Activated T-cell treated with anti-CD3 and anti-CD28 coated beads, Interleukin-2, amount 50 U/mL, for 4 hours (primary cell): Measurements from ENCODE around the gene TBC1D17. TPM values are rescaled to one million over a fixed set of nuclear protein-coding genes. Genes with fewer than 3 reads are reported as not detected.

Experiments used
- ATAC-seq, 2 donors: fragments of 200-7000 bp; cut with Tn5 transposase; one replicate each; pipeline ENCODE4 v1.10.0; 2021
- DNase-seq: peaks from one replicate; pipeline ENCODE4 v3.0.0-alpha.2; 2020
- H3K27me3 Mint-ChIP-seq: one replicate; pipeline ENCODE4 v1.8.0; 2021; ENCODE audit warnings: low read depth, mixed read lengths
- H3K36me3 Mint-ChIP-seq: one replicate; pipeline ENCODE4 v1.8.0; 2022; ENCODE audit warnings: mixed read lengths; ENCODE audit not compliant: insufficient read depth
- H3K4me1 Mint-ChIP-seq: one replicate; pipeline ENCODE4 v1.8.0; 2021; ENCODE audit warnings: low read depth, mixed read lengths
- H3K4me3 Mint-ChIP-seq: one replicate; pipeline ENCODE4 v1.8.0; 2021; ENCODE audit warnings: mild to moderate bottlenecking, moderate library complexity, mixed read lengths
- H3K9me3 Mint-ChIP-seq: one replicate; pipeline ENCODE4 v1.8.0; 2021; ENCODE audit warnings: mixed read lengths
- total RNA-seq, 3 donors: library from RNA; stranded (reverse); gene quantifications; one replicate each; pipeline ENCODE4 v1.2.1, GENCODE V29; 2021

Gene TBC1D17
- total RNA-seq, 3 donors from 2014 or later: 29.1 to 30.5 (median 29.3) TPM

GRCh38 chr19:49861541-49862378, 15.7 kb upstream of the TBC1D17 start:
- Mint-ChIP-seq H3K4me3 (no peak overlapping the region), H3K27me3 (no peaks in the 10 kb centered on the region), H3K4me1 (peaks cover 30% of the 10 kb centered on the region), H3K9me3 (no peaks in the 10 kb centered on the region), H3K36me3 (peaks cover 19% of the 10 kb centered on the region)
- no peak for DNase-seq
- no peak for ATAC-seq

- Mint-ChIP-seq H3K4me3 (no peak overlapping the region), H3K27me3 (no peaks in the 10 kb centered on the region), H3K36me3 (peaks cover 19% of the 10 kb centered on the region), H3K9me3 (no peaks in the 10 kb centered on the region), H3K4me1 (peaks cover 35% of the 10 kb centered on the region)
- ATAC-seq: no peak
- peak; percentile 12 for DNase-seq
These were observed 14.9 kb upstream of the TBC1D17 start for GRCh38 chr19:49862391-49863253.

DNA sequence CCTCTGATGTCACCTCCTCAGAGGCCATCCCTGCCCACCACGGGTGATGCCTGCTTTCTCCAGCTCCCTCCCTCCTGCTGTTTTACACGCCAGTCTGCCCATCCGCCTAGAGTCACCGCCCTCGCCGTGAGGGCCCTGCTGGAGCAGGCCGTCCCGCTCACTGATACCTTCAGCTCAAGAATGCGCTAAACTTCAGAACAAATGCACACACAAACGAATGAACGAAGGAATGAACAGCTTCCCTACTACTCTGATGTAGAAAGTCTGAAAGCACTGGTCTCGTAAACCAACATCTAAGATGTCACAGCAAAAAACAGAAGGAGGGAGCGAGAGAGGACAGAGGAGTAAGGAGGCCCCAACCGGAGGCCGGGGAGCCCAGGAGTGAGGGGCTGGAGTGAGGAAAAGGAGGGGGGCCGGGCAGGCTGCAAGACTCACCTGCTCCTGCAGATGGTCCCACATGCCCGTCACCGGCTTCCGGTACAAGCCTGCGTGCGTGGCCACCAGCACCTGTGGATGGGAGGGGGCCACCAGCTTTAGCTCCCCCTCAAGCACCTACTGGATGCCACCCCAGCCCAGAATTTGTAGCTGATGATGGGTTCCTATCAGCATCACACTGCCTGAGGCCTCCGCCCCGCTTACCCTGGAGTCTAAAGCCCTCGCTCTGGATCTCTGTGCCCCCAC, 14.1 kb upstream of the TBC1D17 start:
- Mint-ChIP-seq H3K4me1 (peaks cover 39% of the 10 kb centered on the region), H3K9me3 (no peaks in the 10 kb centered on the region), H3K36me3 (peaks cover 19% of the 10 kb centered on the region), H3K4me3 (no peak overlapping the region), H3K27me3 (no peaks in the 10 kb centered on the region)
- DNase-seq: no peak
- ATAC-seq: no peak

DNA sequence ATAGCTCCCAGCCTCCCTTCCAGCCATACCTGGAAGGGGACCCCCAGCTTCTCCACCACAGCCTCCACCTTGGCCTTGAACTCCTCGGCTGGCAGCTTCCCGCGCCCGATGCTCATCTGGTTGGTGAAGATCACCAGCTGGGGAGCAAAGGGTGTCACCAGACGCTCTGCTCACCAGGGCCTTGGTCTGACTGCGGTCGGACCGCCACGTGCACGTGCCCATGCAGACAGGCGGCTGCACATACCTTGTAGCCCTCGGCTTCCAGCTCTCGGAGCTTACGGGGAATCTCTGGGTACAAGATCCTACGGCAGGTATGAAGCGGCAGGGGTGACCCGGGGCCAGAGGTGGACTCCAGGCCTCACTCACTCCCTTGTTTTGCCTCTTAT, 13.6 kb upstream of the TBC1D17 start:
- Mint-ChIP-seq H3K36me3 (peaks cover 17% of the 10 kb centered on the region), H3K4me3 (no peak overlapping the region), H3K4me1 (peaks cover 40% of the 10 kb centered on the region), H3K27me3 (no peaks in the 10 kb centered on the region), H3K9me3 (no peaks in the 10 kb centered on the region)
- no peak for ATAC-seq
- DNase-seq: no peak

- DNase-seq: no peak
- Mint-ChIP-seq H3K9me3 (no peaks in the 10 kb centered on the region), H3K4me1 (peaks cover 40% of the 10 kb centered on the region), H3K27me3 (no peaks in the 10 kb centered on the region), H3K36me3 (peaks cover 16% of the 10 kb centered on the region), H3K4me3 (no peak overlapping the region)
- ATAC-seq: no peak
These were observed 12.6 kb upstream of the TBC1D17 start for GRCh38 chr19:49864890-49865289.

GRCh38 chr19:49866933-49867782, 10.3 kb upstream of the TBC1D17 start, which contains the start of gene PNKP:
TSS of gene PNKP (minus strand) at chr19:49867576. CDS start at chr19:49867204, 372 bp downstream.
- DNase-seq (peak; percentile 83), ATAC-seq (peak; percentile 61 to 62)
- peak within 1 kb of the TSS; percentile 97 for H3K4me3 Mint-ChIP-seq
- H3K36me3 Mint-ChIP-seq: peaks cover 16% of the 10 kb centered on the region
- peaks cover 50% of the 10 kb centered on the region for H3K4me1 Mint-ChIP-seq
- no peaks in the 10 kb centered on the region for H3K27me3 Mint-ChIP-seq
- H3K9me3 Mint-ChIP-seq: no peaks in the 10 kb centered on the region

- H3K4me1 Mint-ChIP-seq: peaks cover 44% of the 10 kb centered on the region
- no peaks in the 10 kb centered on the region for H3K27me3 Mint-ChIP-seq
These were observed 8.5 kb upstream of the TBC1D17 start for GRCh38 chr19:49869009-49869483.

GRCh38 chr19:49869484-49870308, 7.8 kb upstream of the TBC1D17 start:
- peak; percentile 83 for DNase-seq
- ATAC-seq: peak; percentile 82 to 83

More at GRCh38 chr19:49869009-49869483, 8.5 kb upstream of the TBC1D17 start:
- DNase-seq (no peak), ATAC-seq (peak; percentile 3 to 4)
- peak overlapping the region; percentile 97 for H3K4me3 Mint-ChIP-seq
- peaks cover 9% of the 10 kb centered on the region for H3K36me3 Mint-ChIP-seq
- H3K9me3 Mint-ChIP-seq: no peaks in the 10 kb centered on the region

DNA sequence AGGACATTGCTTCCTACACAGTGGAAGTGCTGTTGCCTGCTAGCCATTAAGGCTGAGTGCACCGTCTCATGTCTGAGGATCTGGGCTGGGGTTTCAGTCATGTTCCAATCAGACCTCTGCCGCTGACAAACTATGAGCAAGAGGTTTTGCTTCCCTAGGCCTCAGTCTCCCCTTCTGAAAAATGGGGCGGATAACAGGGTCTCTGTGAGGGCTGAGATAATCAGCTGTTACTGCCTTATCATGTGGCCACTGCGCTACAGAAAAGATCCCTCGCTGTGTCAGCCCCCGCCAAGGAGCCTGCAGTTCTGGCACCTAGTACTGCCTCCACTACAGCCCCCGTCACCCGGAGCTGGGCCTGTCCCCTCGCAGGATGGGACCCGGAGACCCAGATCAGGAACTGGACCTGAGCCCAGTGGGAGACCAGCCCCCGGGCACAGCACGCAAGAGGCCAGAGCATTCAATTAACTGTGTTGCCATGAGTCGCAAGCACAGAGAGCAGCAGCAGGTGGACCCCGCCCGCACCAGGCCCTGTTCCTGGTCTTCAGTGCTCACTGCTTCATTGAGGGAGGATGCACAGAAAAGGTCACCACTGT, 7.1 kb upstream of the TBC1D17 start:
- DNase-seq (no peak), ATAC-seq (no peak)
- Mint-ChIP-seq H3K4me1 (peaks cover 37% of the 10 kb centered on the region), H3K4me3 (no peak overlapping the region), H3K27me3 (no peaks in the 10 kb centered on the region), H3K9me3 (no peaks in the 10 kb centered on the region), H3K36me3 (no peaks in the 10 kb centered on the region)

More at GRCh38 chr19:49869484-49870308, 7.8 kb upstream of the TBC1D17 start:
- Mint-ChIP-seq H3K36me3 (peaks cover 5% of the 10 kb centered on the region), H3K9me3 (no peaks in the 10 kb centered on the region), H3K4me1 (peaks cover 38% of the 10 kb centered on the region), H3K27me3 (no peaks in the 10 kb centered on the region), H3K4me3 (no peak overlapping the region)

DNA sequence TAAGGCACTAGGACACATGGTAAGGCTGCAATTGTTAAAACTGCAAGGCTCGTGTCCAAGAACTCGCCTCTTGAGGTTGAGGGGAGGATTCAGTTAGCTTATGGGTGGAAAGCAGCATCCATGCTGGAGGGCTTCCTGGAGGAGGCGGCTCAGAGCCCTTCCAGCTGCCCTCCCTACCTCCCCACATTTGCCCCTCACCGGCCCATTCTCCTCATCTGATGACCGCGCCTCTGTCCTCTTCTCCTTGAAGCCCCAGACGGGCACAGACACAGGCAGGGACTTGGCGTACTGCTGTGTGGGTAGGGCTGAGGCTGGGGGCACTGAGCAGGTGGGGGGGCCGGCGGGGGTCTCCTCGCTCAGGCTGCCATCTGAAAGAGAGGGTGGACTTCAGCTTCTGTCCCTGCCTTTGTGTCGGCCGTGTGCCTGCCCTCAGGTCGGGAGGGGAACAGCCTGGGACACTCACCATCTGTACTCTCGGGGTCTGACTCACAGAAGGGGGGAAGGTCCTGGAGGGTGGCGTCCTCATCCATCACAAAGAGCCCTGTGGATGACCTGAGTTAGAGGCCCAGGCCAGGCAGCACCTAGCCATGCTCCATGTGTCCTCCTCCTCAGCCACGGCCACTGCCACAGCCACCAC, 6.0 kb upstream of the TBC1D17 start:
- ATAC-seq (no peak), DNase-seq (no peak)
- Mint-ChIP-seq H3K4me1 (peaks cover 32% of the 10 kb centered on the region), H3K4me3 (no peak overlapping the region), H3K27me3 (no peaks in the 10 kb centered on the region), H3K9me3 (no peaks in the 10 kb centered on the region), H3K36me3 (no peaks in the 10 kb centered on the region)

DNA sequence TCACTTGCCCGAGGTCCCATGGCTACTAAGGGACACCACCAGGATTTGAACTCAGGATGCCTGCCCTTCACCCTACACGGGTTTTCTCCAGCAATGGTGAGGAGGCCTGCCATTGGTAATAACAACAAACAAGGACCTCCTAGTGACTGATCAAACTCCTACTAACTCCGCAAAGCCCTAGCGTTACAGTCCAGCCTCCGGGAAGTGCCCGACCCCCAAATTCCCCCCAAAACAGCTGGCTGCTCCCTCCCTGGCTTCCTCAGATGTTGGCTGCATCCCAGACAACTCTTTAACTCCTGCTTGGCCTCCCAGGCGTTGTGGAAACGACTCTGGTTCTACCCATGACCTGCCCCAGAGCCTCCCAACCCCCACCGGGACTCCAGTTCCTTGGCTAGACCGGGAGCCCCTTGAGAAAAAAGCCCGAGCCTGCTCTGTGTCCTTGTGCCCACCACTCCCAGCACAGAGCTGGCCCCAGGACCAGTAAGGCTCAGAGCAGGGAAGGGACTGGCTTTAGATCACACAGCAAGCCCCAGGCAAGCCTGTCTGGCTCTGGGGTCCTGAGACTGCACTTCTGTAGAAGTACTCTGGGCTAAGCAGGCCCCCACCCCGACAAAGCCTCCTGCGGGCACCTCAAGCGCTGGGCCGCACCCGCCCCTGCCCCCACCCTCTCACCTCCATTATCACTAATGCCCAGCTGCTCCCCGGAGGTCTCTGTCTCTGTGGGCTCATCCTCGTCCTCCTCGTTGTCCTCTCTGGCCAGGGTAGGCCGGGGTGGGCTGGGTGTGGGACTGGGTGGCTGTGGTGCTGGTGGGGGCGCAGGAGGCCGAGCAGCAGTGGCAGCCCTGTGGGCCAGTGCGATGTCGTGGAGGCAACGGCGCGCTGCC, 5.0 kb upstream of the TBC1D17 start:
- H3K27me3 Mint-ChIP-seq: no peaks in the 10 kb centered on the region
- DNase-seq (no peak), ATAC-seq (no peak)
- no peaks in the 10 kb centered on the region for H3K9me3 Mint-ChIP-seq
- no peaks in the 10 kb centered on the region for H3K36me3 Mint-ChIP-seq
- no peak overlapping the region for H3K4me3 Mint-ChIP-seq
- peaks cover 25% of the 10 kb centered on the region for H3K4me1 Mint-ChIP-seq
